HFFc6 (cell line): ENCODE measurements around the gene TWIST2. TPM values are rescaled to one million over a fixed set of nuclear protein-coding genes. Genes with fewer than 3 reads are reported as not detected.

ENCODE experiments used
- DNase-seq: peaks from one replicate; pipeline ENCODE4 v3.0.0-alpha.2; 2018
- H3K27ac Mint-ChIP-seq: 2 replicates; pipeline ENCODE4 v1.8.0; 2020; ENCODE audit warnings: mild to moderate bottlenecking, mixed read lengths
- H3K27me3 Mint-ChIP-seq: 2 replicates; pipeline ENCODE4 v1.8.0; 2021; ENCODE audit warnings: mild to moderate bottlenecking, moderate library complexity, mixed read lengths; ENCODE audit not compliant: insufficient read depth
- H3K36me3 Mint-ChIP-seq: 2 replicates; pipeline ENCODE4 v1.8.0; 2021; ENCODE audit warnings: low read depth, mixed read lengths
- H3K4me1 Mint-ChIP-seq: 2 replicates; pipeline ENCODE4 v1.8.0; 2020; ENCODE audit warnings: low read depth, mixed read lengths
- H3K4me3 Mint-ChIP-seq: 2 replicates; pipeline ENCODE4 v1.8.0; 2020; ENCODE audit warnings: mild to moderate bottlenecking, moderate library complexity, mixed read lengths
- H3K9me3 Mint-ChIP-seq: 2 replicates; pipeline ENCODE4 v1.8.0; 2020; ENCODE audit warnings: mild to moderate bottlenecking, mixed read lengths
- CTCF ChIP-seq: fragments of 200-600 bp; sonication (generic); IDR thresholded peaks from 2 replicates; pipeline ENCODE4 v1.5.0; 2021; ENCODE audit warnings: antibody characterized with exemption, mild to moderate bottlenecking
- total RNA-seq, 6 experiments: library from RNA; stranded (reverse); fragmentation: NEBNext Ultra II Directional; extraction: Animal tissue kit (Norgen Biotek cat#: 25700); gene quantifications; 2 replicates in 1 of 6; 3 replicates in 5 of 6; pipeline ENCODE4 v1.2.3, GENCODE V29; 2021

The TWIST2 gene
- total RNA-seq, 6 experiments from 2014 or later, result 127 to 146 (median 137) TPM

- peak overlapping the region; percentile 95 for H3K27ac Mint-ChIP-seq
- peaks cover 68% of the 10 kb centered on the region; the same call in 1 of the 2 replicates for H3K4me1 Mint-ChIP-seq
- TF ChIP-seq CTCF, result no peak
- H3K36me3 Mint-ChIP-seq, result peaks cover 29% of the 10 kb centered on the region
- H3K9me3 Mint-ChIP-seq, result no peaks in the 10 kb centered on the region
- H3K27me3 Mint-ChIP-seq, result peaks cover 36% of the 10 kb centered on the region
- H3K4me3 Mint-ChIP-seq, result peak overlapping the region; percentile 83; the same call in 1 of the 2 replicates
- DNase-seq, result no peak
Observed at GRCh38 chr2:238896641-238897040, 48.8 kb downstream of the TWIST2 start.

DNA sequence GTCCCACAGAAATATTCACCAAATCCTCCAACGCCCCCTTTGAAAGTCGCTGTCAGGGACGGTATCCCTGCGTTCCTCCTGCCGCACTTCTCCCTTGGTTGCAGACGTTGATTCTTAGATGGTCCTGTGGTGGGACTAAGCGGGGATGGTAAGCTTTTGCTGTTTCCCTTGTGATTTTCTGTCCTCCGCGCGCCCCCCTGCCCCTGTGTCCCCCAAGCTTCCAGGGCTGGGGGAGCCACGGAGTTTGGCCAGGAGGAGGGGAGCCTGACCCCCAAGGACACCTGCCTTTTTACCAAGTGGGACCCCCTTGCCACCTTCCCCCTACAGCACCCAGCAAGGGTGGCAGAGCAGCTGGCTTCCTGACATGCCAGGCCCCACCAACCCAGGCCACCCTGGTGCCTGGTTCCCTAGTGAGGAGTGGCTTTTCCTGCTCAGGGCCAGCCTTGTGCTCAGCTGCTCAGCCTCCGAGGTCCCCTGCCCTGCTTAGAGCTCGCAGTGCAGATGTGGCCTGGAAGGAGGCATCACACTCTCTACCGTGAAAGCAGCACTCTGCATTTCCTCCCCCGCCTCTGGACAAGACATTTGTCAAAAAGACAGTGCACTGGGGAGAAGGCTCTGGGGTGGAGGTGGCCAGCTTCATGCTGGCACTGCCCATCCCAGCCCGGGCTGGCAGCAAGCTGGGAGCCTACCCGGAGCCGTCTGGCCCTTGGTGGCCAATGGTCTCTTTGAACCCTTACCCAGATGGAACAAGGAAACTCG is 49.4 kb downstream of the TWIST2 start:
- TF ChIP-seq CTCF, result no peak
- DNase-seq, result no peak
- peaks cover 25% of the 10 kb centered on the region for H3K36me3 Mint-ChIP-seq
- no peaks in the 10 kb centered on the region for H3K9me3 Mint-ChIP-seq
- H3K27ac Mint-ChIP-seq, result peak overlapping the region; percentile 95
- peaks cover 62% of the 10 kb centered on the region; the same call in 1 of the 2 replicates for H3K4me1 Mint-ChIP-seq
- peak overlapping the region; percentile 28; the same call in 1 of the 2 replicates for H3K4me3 Mint-ChIP-seq
- H3K27me3 Mint-ChIP-seq, result peaks cover 34% of the 10 kb centered on the region

DNA sequence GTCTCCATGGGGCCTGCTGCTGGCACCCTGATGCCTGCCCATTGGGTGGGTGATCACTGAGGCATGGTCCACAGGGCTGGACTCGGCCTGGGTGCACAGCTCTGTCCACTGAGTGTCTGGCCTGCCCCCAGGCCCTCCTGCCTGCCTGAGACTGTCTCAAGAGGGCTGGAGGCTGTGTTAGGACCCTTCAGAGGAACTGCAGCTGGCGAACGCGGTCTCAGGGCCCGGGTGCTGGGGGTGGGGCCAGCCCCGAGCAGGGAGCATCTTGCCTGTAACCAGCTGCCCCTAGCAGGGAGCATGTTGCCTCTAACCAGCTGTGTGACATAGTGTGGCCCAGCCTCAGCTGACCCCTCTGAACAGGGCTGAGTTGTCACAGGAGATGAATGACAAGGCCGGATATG is 50.0 kb downstream of the TWIST2 start:
- Mint-ChIP-seq H3K4me3 (no peak overlapping the region), H3K4me1 (peaks cover 56% of the 10 kb centered on the region; the same call in 1 of the 2 replicates), H3K27me3 (peaks cover 34% of the 10 kb centered on the region), H3K27ac (peak overlapping the region; percentile 95), H3K9me3 (no peaks in the 10 kb centered on the region), H3K36me3 (peaks cover 19% of the 10 kb centered on the region)
- TF ChIP-seq CTCF, result no peak
- no peak for DNase-seq

DNA sequence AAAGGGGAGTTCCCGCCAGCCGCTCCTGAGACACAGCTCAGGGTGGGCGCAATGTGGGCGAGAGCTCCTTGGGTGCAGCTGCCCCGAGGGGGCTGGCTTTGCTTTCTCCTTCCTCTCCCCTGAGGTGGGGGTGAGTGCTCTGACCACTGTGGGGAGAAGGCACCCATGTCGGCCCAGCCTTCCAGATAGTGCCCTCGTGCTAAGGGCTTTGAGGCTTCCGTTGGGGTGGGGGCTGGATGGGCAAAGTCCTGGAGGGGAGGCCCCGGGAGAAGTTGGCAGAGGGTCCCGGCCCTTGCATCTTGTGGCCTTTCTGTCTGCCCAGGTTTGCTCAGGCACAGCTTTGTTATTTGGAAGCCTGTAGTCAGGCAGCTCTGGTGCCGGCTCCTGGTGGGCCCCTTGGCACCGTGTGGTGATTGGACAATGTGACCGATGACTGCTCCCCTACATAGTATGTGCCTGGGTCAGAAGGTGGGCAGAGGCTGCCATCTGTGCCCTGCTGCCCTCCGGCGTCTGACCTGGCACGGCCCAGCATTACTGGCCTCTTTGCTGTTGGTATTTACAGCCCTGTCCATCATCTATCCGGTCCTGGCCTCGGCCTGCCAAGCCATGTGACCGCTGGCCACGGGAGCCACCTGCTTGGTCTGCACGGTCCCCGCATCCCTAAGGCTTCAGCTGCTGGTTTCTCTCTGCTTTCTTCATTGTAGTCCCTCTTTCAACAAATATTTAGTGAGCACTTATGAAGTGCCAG is 50.8 kb downstream of the TWIST2 start:
- no peak for DNase-seq
- H3K27me3 Mint-ChIP-seq, result peaks cover 29% of the 10 kb centered on the region
- peak overlapping the region; percentile 95 for H3K27ac Mint-ChIP-seq
- H3K36me3 Mint-ChIP-seq, result peaks cover 18% of the 10 kb centered on the region
- TF ChIP-seq CTCF, result no peak
- no peaks in the 10 kb centered on the region for H3K9me3 Mint-ChIP-seq
- no peak overlapping the region for H3K4me3 Mint-ChIP-seq
- peaks cover 48% of the 10 kb centered on the region; the same call in 1 of the 2 replicates for H3K4me1 Mint-ChIP-seq

DNA sequence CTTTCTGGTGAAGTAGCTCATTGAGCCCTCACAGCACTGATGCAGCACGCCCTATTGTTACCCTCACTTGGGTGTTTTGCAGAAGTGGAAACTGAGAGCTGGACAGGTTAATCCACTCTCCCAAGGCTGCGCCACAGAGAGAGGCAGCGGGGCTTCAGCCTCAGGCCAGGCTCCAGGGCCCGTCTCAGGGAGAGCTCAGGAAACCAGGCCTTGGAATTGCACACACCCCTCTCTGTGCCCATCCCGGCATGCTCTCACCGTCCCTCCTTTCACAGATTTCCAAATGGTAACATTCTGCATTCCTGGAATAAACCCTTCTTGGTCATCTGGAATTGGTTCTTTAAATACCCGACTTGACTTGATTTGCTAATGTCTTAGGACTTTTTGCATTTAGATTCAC is 51.5 kb downstream of the TWIST2 start:
- peaks cover 24% of the 10 kb centered on the region for H3K27me3 Mint-ChIP-seq
- H3K4me3 Mint-ChIP-seq, result peak overlapping the region; percentile 38; the same call in 1 of the 2 replicates
- H3K4me1 Mint-ChIP-seq, result peaks cover 41% of the 10 kb centered on the region; the same call in 1 of the 2 replicates
- TF ChIP-seq CTCF, result no peak
- peaks cover 14% of the 10 kb centered on the region for H3K36me3 Mint-ChIP-seq
- H3K27ac Mint-ChIP-seq, result peak overlapping the region; percentile 57
- DNase-seq, result no peak
- H3K9me3 Mint-ChIP-seq, result no peaks in the 10 kb centered on the region
